Stimulated activated CD4-positive, alpha-beta T cell treated with anti-CD3 and anti-CD28 coated beads, Interleukin-15, amount 100 ng/mL, for 48 hours (primary cell): ENCODE measurements around the gene USH1G.
A peak's percentile ranks its signal among the peaks of the same experiment; 100 is the strongest.
"Not testable (repeated sequence)": the region's sequence is repeated elsewhere in the genome, so short reads cannot be mapped to it uniquely, and the experiment has no call there.

Experiments used
- DNase-seq, 2 donors: peaks; one replicate each; pipeline ENCODE4 v3.0.0-alpha.2; 2020; ENCODE audit warnings: low read depth in 2 of 2

Gene USH1G

GRCh38 chr17:74930535-74931036 lies 7.5 kb upstream of the USH1G start:
- no peak for DNase-seq

GRCh38 chr17:74928786-74929185 lies 5.7 kb upstream of the USH1G start:
- DNase-seq: no peak

- no peak for DNase-seq
Observed at GRCh38 chr17:74925242-74925641, 2.2 kb upstream of the USH1G start.

GRCh38 chr17:74924250-74924948 lies 1.3 kb upstream of the USH1G start, which contains the start of gene OTOP2:
Gene OTOP2 (plus strand): TSS chr17:74924273. CDS start chr17:74924633, 360 bp downstream.
- no peak for DNase-seq

- peak; percentile 55 to 71 for DNase-seq
Observed at GRCh38 chr17:74923538-74924249, 639 bp upstream of the USH1G start.

GRCh38 chr17:74922172-74922571 lies 883 bp downstream of the USH1G start:
- DNase-seq: no peak

- no peak for DNase-seq
Observed at GRCh38 chr17:74921769-74922168, 1.3 kb downstream of the USH1G start.

- no peak for DNase-seq
Observed at GRCh38 chr17:74921026-74921681, 1.9 kb downstream of the USH1G start.

- no peak for DNase-seq
Observed at GRCh38 chr17:74920642-74921025, 2.4 kb downstream of the USH1G start.

- DNase-seq: no peak
Observed at GRCh38 chr17:74920306-74920620, 2.8 kb downstream of the USH1G start.

GRCh38 chr17:74919440-74920305 lies 3.4 kb downstream of the USH1G start:
- no peak for DNase-seq

GRCh38 chr17:74918906-74919305 lies 4.1 kb downstream of the USH1G start:
- no peak for DNase-seq

- no peak for DNase-seq
Observed at GRCh38 chr17:74917430-74917829, 5.6 kb downstream of the USH1G start.

- no peak for DNase-seq
Observed at GRCh38 chr17:74916851-74917199, 6.2 kb downstream of the USH1G start.

GRCh38 chr17:74916136-74916850 lies 6.8 kb downstream of the USH1G start:
- DNase-seq: no peak

- not testable (repeated sequence) for DNase-seq
Observed at GRCh38 chr17:74911423-74911822, 11.6 kb downstream of the USH1G start.

GRCh38 chr17:74909097-74909496 lies 14.0 kb downstream of the USH1G start:
- not testable (repeated sequence) for DNase-seq

GRCh38 chr17:74907012-74907411 lies 16.0 kb downstream of the USH1G start:
- DNase-seq: no peak

GRCh38 chr17:74906214-74906793 lies 16.8 kb downstream of the USH1G start:
- not testable (repeated sequence) for DNase-seq

GRCh38 chr17:74904687-74905409 lies 18.2 kb downstream of the USH1G start:
- no peak for DNase-seq
